ENCODE data around the gene LURAP1L.

- TF ChIP-seq, protein P1, sequence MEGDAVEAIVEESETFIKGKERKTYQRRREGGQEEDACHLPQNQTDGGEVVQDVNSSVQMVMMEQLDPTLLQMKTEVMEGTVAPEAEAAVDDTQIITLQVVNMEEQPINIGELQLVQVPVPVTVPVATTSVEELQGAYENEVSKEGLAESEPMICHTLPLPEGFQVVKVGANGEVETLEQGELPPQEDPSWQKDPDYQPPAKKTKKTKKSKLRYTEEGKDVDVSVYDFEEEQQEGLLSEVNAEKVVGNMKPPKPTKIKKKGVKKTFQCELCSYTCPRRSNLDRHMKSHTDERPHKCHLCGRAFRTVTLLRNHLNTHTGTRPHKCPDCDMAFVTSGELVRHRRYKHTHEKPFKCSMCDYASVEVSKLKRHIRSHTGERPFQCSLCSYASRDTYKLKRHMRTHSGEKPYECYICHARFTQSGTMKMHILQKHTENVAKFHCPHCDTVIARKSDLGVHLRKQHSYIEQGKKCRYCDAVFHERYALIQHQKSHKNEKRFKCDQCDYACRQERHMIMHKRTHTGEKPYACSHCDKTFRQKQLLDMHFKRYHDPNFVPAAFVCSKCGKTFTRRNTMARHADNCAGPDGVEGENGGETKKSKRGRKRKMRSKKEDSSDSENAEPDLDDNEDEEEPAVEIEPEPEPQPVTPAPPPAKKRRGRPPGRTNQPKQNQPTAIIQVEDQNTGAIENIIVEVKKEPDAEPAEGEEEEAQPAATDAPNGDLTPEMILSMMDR (IDR thresholded peaks at IDR 0.05) = no peak
- TF ChIP-seq POLR2A (IDR thresholded peaks at IDR 0.05) = no peak
These were observed 78.2 kb downstream of the LURAP1L start for GRCh38 chr9:12853051-12853450.
